ENCODE results near the gene NR6A1.

- no peak for TF ChIP-seq CTCF (IDR thresholded peaks at IDR 0.05; ENCODE audit: poor library complexity, severe bottlenecking)
- no peak for TF ChIP-seq RAD21 (conservative IDR thresholded peaks at IDR 0.05)
- TF ChIP-seq EZH2 (IDR thresholded peaks at IDR 0.05; ENCODE audit: borderline replicate concordance, insufficient read depth, low read length, poor library complexity, severe bottlenecking): peak; percentile 56
- no peak for TF ChIP-seq EP300 (conservative IDR thresholded peaks at IDR 0.05; ENCODE audit: poor library complexity, severe bottlenecking)
- TF ChIP-seq MXI1 (conservative IDR thresholded peaks at IDR 0.05; ENCODE audit: poor library complexity, severe bottlenecking): no peak
- no peak for TF ChIP-seq SMC3 (conservative IDR thresholded peaks at IDR 0.05; ENCODE audit: poor library complexity)
- TF ChIP-seq TAF1 (IDR thresholded peaks at IDR 0.05; ENCODE audit: low read depth): no peak
- no peak for TF ChIP-seq REST (IDR thresholded peaks at IDR 0.05; ENCODE audit: borderline replicate concordance)
Measured at GRCh38 chr9:124503713-124504529, 267.2 kb downstream of the NR6A1 start.
